OCI-LY3 (cell line): ENCODE data around the gene PMF1.

Experiments used
- H2AFZ ChIP-seq: fragments of 200-600, 300-600 bp; shearing (Covaris generic); 2 replicates; pipeline ENCODE4 v1.6.0; 2014; ENCODE audit warnings: antibody characterized with exemption, low read depth, low read length
- H3K27ac ChIP-seq: fragments of 200-600, 300-600 bp; sonication (generic); 2 replicates; pipeline ENCODE4 v1.5.1; 2014; ENCODE audit warnings: mild to moderate bottlenecking, low read length, moderate library complexity, mixed read lengths
- H3K27me3 ChIP-seq: fragments of 200-600, 300-600 bp; sonication (generic); 2 replicates; pipeline ENCODE4 v1.6.1; 2014; ENCODE audit warnings: low read depth, low read length, mixed read lengths
- H3K36me3 ChIP-seq: fragments of 200-600, 300-600 bp; sonication (generic); replicated peaks from 2 replicates; pipeline ENCODE3; 2014; ENCODE audit warnings: low read depth, low read length, mixed read lengths
- H3K4me1 ChIP-seq: fragments of 300-600, 200-600 bp; sonication (generic); 2 replicates; pipeline ENCODE4 v1.6.1; 2014; ENCODE audit warnings: low read length, mixed read lengths
- H3K4me2 ChIP-seq: fragments of 200-600, 300-600 bp; sonication (generic); 2 replicates; pipeline ENCODE4 v1.6.1; 2014; ENCODE audit warnings: low read length, mixed read lengths
- H3K4me3 ChIP-seq: fragments of 300-600, 200-600 bp; sonication (generic); 2 replicates; pipeline ENCODE4 v1.5.1; 2014; ENCODE audit warnings: antibody characterized with exemption, mild to moderate bottlenecking, low read length, moderate library complexity
- H3K79me2 ChIP-seq: fragments of 300-600, 200-600 bp; shearing (Covaris generic); 2 replicates; pipeline ENCODE4 v1.6.1; 2014; ENCODE audit warnings: mild to moderate bottlenecking, low read length, mixed read lengths
- H3K9ac ChIP-seq: fragments of 300-600, 200-600 bp; shearing (Covaris generic); 2 replicates; pipeline ENCODE4 v1.6.0; 2014; ENCODE audit warnings: mild to moderate bottlenecking, low read length, moderate library complexity
- H3K9me3 ChIP-seq: fragments of 200-600, 300-600 bp; shearing (Covaris generic); 2 replicates; pipeline ENCODE4 v1.6.1; 2014; ENCODE audit warnings: low read length, mixed read lengths; ENCODE audit not compliant: insufficient read depth
- H4K20me1 ChIP-seq: fragments of 200-600, 300-600 bp; sonication (generic); 2 replicates; pipeline ENCODE4 v1.6.1; 2016; ENCODE audit warnings: low read length, mixed read lengths; ENCODE audit not compliant: insufficient read depth
- EZH2phosphoT487 ChIP-seq: fragments of 200-600 bp; shearing (Covaris generic); IDR thresholded peaks from 2 replicates; pipeline ENCODE4 v1.6.1; 2018; ENCODE audit warnings: antibody characterized with exemption, mixed run types, low read depth
- TF ChIP-seq, protein P1 (sequence below): fragments of 200-600, 300-600 bp; sonication (generic); IDR thresholded peaks from 2 replicates; pipeline ENCODE4 v1.5.1; 2014; ENCODE audit warnings: antibody characterized with exemption, low read length, low read depth

PMF1 gene

DNA sequence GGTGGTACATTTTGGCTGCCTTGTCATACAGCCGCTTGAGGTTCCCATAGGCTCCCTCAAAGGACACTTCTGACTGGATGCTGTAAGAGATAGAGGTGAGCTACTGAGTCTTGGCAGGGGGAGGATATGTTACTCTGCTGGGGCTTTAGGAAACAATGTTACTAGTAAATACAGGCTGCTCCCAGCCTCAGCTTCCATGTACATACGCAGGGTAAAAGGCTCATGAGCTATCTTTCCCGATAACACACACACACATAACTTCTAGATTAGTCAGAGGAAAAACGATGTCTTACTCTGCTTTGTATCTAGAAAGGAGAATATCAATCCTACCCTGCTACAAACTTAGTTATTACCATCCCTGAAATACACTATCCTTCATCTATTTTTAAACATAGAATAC lies 55.5 kb downstream of the PMF1 start:
- no peak for TF ChIP-seq EZH2phosphoT487
- TF ChIP-seq, protein P1, sequence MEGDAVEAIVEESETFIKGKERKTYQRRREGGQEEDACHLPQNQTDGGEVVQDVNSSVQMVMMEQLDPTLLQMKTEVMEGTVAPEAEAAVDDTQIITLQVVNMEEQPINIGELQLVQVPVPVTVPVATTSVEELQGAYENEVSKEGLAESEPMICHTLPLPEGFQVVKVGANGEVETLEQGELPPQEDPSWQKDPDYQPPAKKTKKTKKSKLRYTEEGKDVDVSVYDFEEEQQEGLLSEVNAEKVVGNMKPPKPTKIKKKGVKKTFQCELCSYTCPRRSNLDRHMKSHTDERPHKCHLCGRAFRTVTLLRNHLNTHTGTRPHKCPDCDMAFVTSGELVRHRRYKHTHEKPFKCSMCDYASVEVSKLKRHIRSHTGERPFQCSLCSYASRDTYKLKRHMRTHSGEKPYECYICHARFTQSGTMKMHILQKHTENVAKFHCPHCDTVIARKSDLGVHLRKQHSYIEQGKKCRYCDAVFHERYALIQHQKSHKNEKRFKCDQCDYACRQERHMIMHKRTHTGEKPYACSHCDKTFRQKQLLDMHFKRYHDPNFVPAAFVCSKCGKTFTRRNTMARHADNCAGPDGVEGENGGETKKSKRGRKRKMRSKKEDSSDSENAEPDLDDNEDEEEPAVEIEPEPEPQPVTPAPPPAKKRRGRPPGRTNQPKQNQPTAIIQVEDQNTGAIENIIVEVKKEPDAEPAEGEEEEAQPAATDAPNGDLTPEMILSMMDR = no peak
- no peak overlapping the region for H3K27ac ChIP-seq
- no peaks in the 10 kb centered on the region for H3K9me3 ChIP-seq
- H3K4me1 ChIP-seq = no peaks in the 10 kb centered on the region
- H2AFZ ChIP-seq = no peak overlapping the region
- H3K79me2 ChIP-seq = no peaks in the 10 kb centered on the region
- H3K27me3 ChIP-seq = no peaks in the 10 kb centered on the region
- H3K36me3 ChIP-seq = peaks cover 65% of the 10 kb centered on the region
- H4K20me1 ChIP-seq = no peaks in the 10 kb centered on the region
- no peak overlapping the region for H3K4me2 ChIP-seq
- no peak overlapping the region for H3K9ac ChIP-seq
- no peak overlapping the region for H3K4me3 ChIP-seq

DNA sequence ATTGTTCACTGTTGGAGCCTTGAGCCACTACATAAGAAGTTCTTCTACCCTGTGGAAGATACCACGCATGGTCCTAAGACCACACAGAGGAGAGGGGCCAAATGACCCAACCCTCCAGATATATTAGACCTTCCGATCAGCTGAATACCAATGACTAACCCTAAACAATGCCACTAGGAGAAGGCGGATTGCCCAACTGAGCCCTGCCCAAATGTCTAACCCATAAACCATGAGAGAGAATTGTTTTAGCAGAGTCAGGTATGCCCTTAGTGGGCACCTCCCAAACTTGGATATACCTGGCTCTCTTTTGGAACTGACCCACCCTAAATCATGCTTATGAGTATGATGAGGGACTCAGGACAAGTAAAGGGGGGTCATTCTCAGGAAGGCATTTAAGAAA lies 57.5 kb downstream of the PMF1 start:
- Histone ChIP-seq H3K27ac (no peak overlapping the region), H3K9ac (no peak overlapping the region), H2AFZ (no peak overlapping the region), H3K4me1 (no peaks in the 10 kb centered on the region), H3K79me2 (no peaks in the 10 kb centered on the region), H3K27me3 (no peaks in the 10 kb centered on the region), H4K20me1 (no peaks in the 10 kb centered on the region), H3K4me3 (no peak overlapping the region), H3K4me2 (no peak overlapping the region), H3K9me3 (no peaks in the 10 kb centered on the region), H3K36me3 (peaks cover 70% of the 10 kb centered on the region)
- TF ChIP-seq, protein P1 = no peak
- TF ChIP-seq EZH2phosphoT487 = no peak

DNA sequence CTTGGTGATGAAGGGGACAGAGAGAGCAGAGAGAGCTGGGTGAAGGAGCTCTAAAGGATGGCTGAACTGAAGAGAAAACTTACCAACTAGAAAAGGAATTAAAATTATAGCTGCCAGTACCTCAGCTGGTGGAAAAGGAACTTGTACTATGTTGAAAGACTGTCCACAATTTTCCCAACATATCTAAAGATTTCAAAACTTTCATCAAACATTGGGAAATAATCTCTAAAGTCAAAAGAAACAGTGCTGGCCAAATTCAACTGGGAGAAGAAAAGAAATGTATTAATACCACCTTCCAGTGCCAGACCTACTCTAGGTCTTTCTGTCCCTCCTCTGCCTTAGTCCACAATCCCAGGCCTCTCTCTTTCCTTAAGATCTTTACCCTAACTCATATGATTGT lies 63.7 kb downstream of the PMF1 start:
- Histone ChIP-seq H3K79me2 (peaks cover 38% of the 10 kb centered on the region), H3K4me1 (peaks cover 12% of the 10 kb centered on the region), H3K27me3 (no peaks in the 10 kb centered on the region), H3K27ac (no peak overlapping the region), H4K20me1 (peaks cover 5% of the 10 kb centered on the region), H3K4me2 (no peak overlapping the region), H3K9ac (no peak overlapping the region), H3K9me3 (no peaks in the 10 kb centered on the region), H3K36me3 (peaks cover 72% of the 10 kb centered on the region), H3K4me3 (no peak overlapping the region), H2AFZ (no peak overlapping the region)
- TF ChIP-seq, protein P1 = no peak
- TF ChIP-seq EZH2phosphoT487 = no peak

DNA sequence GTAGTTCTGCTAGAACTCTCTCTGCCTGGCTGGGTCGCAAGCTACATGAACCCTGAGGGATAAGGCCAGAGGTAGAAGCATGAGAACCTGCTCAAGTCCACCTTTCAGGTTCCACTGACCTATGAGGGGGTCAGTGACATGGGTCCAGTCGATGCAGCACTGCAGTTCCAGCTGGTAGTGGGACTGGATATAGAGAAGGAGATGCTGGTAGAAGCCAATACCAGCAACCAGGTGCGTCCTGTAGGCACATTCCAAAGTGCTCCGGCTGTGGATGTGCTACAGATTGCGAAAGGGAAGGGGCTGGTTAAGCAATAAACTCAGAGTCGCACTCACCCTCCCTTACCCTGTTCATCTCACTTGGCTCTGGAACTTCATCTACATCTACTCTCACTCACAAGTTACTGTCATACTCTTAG lies 64.2 kb downstream of the PMF1 start:
- Histone ChIP-seq H3K36me3 (peaks cover 69% of the 10 kb centered on the region), H3K9me3 (no peaks in the 10 kb centered on the region), H3K4me3 (no peak overlapping the region), H3K4me2 (no peak overlapping the region), H3K27ac (no peak overlapping the region), H4K20me1 (peaks cover 5% of the 10 kb centered on the region), H3K27me3 (no peaks in the 10 kb centered on the region), H3K4me1 (peaks cover 12% of the 10 kb centered on the region), H2AFZ (no peak overlapping the region), H3K79me2 (peaks cover 42% of the 10 kb centered on the region), H3K9ac (no peak overlapping the region)
- TF ChIP-seq EZH2phosphoT487 = no peak
- TF ChIP-seq, protein P1 = no peak
